ENCODE data around the gene FAM171A1.
"Not testable (repeated sequence)": the region's sequence is repeated elsewhere in the genome, so short reads cannot be mapped to it uniquely, and the experiment has no call there.

The FAM171A1 gene

DNA sequence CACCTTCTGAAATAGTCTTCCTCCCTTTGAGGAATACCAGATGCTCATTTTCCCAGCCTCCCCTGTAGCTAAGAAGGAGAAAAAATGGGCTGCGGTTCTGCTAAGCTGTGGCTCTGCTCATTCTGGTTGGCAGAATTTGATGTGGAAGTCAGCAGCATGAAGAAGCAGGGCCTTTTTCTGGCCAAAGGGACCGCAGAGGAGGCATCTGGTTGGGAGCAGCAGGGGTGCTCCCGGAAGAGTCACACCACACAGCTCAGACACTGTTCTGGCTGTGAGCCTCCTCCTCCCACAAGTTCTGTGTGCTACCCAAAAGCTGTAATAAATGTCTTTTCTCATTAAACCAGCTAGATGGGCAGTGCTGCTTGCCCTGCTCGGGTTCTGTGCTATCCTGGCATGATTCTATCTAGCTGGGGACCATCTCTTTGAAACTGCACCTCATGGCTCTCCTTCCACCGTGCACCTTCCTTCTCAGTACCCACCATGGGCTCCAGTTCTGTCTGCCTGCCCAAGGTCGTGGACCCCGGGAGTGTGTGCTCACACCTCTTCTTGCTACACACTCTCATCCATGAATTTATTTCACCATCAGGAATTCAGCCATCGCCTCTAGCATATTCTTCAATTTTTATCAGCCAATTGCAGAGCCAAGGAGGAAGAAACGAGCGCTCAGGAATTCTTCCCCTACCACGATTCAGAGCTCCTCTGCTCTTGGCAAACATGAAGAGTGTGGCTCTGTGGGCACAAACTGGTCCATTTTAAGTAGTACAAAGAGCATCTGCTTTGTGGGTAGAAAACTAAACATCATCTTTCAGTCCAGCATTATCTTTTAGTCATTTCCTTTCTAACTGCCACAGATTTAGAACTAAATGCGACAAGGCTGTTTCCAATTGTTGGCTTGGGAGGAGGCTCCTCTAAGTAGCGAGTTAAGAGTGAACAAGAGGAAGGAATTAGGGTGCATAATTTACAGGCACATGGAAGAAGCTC lies 76.9 kb downstream of the FAM171A1 start:
- TF ChIP-seq, protein P1, sequence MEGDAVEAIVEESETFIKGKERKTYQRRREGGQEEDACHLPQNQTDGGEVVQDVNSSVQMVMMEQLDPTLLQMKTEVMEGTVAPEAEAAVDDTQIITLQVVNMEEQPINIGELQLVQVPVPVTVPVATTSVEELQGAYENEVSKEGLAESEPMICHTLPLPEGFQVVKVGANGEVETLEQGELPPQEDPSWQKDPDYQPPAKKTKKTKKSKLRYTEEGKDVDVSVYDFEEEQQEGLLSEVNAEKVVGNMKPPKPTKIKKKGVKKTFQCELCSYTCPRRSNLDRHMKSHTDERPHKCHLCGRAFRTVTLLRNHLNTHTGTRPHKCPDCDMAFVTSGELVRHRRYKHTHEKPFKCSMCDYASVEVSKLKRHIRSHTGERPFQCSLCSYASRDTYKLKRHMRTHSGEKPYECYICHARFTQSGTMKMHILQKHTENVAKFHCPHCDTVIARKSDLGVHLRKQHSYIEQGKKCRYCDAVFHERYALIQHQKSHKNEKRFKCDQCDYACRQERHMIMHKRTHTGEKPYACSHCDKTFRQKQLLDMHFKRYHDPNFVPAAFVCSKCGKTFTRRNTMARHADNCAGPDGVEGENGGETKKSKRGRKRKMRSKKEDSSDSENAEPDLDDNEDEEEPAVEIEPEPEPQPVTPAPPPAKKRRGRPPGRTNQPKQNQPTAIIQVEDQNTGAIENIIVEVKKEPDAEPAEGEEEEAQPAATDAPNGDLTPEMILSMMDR (conservative IDR thresholded peaks at IDR 0.05): no peak
- TF ChIP-seq ZFX (IDR thresholded peaks at IDR 0.05): no peak
- H3K27ac ChIP-seq: no peak overlapping the region

DNA sequence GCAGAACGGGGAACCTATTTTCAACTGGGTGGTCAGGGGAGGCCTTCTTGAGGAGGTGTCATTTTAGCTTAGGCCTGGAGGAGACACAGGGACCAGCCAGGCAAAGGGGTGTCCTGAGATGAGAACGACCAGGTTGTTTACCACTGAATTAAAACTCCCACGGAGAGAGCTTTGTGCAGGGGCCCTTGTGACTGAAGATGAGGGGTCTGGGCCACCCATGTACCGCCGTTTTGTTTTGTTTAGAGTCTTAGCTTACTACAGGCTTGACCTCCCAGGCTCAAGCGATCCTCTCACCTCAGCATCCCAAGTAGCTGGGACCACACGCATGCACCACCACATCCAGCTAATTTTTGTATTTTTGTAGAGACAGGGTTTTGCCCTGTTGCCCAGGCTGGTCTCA lies 80.4 kb downstream of the FAM171A1 start:
- H3K27ac ChIP-seq: no peak overlapping the region
- TF ChIP-seq, protein P1 (conservative IDR thresholded peaks at IDR 0.05): no peak
- no peak for TF ChIP-seq ZFX (IDR thresholded peaks at IDR 0.05)

DNA sequence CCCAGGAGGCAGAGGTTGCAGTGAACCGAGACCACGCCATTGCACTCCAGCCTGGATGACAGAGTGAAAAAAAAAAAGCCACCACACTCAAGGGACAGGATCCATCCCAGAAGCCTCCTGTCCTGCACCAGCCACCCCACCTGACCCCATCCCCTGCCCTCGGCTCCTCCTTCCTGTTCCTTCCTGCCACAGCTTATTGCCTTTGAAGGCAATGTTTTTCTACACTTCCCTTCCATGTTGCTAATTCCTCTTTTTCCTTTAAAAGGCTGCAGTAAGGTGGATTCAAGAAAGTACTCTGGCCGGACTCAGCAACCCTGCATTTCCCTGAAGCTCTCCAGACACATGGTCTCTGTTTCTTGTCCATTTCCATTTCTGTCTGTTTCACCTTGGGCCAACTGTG lies 80.9 kb downstream of the FAM171A1 start:
- TF ChIP-seq, protein P1 (conservative IDR thresholded peaks at IDR 0.05): no peak
- TF ChIP-seq ZFX (IDR thresholded peaks at IDR 0.05): no peak
- H3K27ac ChIP-seq: no peak overlapping the region

DNA sequence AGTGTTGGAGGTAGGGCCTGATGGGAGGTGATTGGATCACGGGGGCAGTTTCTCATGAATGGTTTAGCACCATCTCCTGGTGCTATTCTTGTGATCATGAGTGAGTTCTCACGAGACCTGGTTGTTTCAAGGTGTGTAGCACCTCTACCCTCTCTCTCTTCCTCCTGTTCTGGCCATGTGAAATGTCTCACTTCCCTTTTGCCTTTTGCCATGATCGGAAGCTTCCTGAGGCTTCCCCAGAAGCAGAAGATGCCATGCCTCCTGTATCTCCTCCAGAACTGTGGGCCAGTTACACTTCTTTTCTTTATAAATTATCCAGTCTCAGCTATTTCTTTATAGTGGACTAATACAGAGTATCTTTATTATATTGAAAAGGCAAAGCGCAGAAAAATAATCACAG lies 90.1 kb downstream of the FAM171A1 start:
- no peak overlapping the region for H3K27ac ChIP-seq
- TF ChIP-seq ZFX (IDR thresholded peaks at IDR 0.05): no peak

DNA sequence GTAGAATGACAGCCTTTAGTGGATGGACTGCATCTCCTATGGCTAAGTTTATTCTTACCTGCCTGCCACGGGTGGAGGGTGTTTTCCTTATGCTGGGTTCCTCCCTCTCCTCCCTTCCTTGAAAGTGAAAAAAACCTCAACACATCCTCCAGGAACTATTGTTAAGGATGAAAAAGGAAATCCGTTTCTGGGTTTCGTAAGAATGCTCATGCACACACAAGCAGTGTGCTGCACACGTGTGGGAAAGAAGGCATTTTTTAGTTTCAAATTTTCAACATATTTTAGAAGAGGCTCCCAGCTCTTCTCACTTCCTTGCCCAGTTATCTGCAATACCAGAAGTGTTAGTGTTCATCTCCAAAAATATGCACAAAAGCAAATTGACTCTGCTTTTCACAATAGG lies 90.6 kb downstream of the FAM171A1 start:
- H3K27ac ChIP-seq: no peak overlapping the region
- TF ChIP-seq, protein P1 (conservative IDR thresholded peaks at IDR 0.05): no peak
- TF ChIP-seq ZFX (IDR thresholded peaks at IDR 0.05): no peak

DNA sequence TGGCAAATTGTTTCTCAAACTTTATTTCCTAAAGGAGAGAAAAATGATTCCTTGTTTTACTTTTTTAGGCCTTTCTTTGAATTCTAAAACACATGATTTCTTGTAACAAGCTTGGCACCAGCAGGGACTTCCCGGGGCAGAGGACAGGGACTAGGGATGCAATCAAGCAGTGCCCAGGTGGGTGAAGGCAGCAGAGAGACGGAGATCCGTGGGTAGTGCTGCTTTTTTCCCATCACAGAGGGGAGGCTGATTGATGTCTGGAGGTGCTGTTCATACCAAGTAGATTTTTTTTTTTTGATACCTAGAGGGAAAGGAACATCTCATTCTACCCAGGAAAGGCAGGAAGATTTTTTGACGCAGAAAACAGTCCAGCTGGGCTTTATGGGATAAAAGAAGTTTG lies 91.9 kb downstream of the FAM171A1 start:
- no peak for TF ChIP-seq ZFX (IDR thresholded peaks at IDR 0.05)
- TF ChIP-seq, protein P1 (conservative IDR thresholded peaks at IDR 0.05): no peak

DNA sequence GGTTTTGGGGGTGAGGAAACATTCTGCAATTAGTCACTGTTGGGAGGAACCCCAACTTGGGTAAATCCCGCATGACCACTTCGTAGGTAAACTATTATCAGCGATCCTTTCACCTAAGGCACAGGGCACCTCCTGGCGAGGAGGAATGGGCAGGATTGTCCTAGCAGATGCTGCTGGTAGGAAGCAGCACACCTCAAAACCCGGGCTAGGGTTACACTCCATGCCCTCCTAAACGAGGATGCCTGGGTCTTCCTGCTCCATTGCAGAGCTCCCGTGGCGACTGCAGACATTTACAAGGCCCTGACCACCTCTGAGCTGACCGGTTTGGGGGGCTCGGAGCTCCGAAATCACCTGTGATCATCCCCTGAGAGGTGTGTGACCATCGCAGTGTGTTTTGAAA lies 92.3 kb downstream of the FAM171A1 start:
- TF ChIP-seq ZFX (IDR thresholded peaks at IDR 0.05): no peak
- TF ChIP-seq, protein P1 (conservative IDR thresholded peaks at IDR 0.05): no peak
- no peak overlapping the region for H3K27ac ChIP-seq

More for the DNA sequence above, 91.9 kb downstream of the FAM171A1 start:
- H3K27ac ChIP-seq: no peak overlapping the region

DNA sequence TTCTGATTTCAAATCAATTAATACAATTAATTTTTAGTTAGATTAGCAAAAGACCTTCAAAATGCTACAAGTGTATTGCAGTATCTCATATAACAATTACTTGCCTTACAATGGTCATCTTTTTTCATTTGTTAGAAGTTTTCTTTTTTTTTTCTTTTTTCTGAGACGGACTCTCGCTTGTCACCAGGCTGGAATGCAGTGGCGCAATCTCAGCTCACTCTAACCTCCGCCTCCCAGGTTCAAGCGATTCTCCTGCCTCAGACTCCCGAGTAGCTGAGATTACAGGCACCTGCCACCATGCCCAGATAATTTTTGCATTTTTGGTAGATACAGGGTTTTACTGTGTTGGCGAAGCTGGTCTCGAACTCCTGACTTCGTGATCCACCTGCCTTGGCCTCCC lies 95.0 kb downstream of the FAM171A1 start:
- not testable (repeated sequence) for H3K27ac ChIP-seq

DNA sequence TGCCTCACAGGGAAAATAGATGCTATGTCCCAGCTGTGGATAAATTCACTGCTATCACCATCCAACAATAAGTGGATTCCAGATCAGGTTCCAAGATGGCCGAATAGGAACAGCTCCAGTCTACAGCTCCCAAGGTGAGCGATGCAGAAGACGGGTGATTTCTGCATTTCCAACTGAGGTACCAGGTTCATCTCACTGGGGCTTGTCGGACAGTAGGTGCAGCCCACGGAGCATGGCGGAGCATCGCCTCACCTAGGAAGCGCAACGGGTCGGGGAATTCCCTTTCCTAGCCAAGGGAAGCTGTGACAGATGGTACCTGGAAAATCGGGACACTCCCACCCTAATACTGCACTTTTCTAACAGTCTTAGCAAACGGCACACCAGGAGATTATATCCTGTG lies 101.3 kb downstream of the FAM171A1 start:
- not testable (repeated sequence) for H3K27ac ChIP-seq

Data from C4-2B (cell line).